NCI-H2227 (cell line): ENCODE data around the gene SDK1.

Source experiments
- DNase-seq: peaks from one replicate; lab custom pipeline; 2025; ENCODE audit not compliant: unreplicated experiment; lab: John Stamatoyannopoulos, UW

SDK1 gene

GRCh38 chr7:4030346-4030950 is 729.4 kb downstream of the SDK1 start:
- DNase-seq: no peak

DNA sequence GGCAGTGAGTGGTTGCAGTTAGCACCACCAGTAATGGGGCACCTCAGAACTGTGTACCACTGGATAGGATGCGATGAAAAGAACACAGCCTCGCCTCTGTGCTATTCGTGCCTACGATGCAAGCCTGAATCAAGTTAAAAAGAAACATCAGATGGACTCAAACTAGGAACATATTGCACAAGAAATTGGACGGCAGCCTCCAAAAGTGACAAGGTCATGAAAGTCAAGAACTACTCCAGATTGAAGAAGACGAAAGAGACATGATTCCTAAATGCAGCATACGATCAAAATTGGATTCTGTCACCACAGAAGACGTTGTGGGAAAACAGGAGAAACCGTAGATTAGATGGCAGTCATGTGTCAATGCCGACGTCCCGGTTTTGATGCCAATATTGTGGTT is 732.9 kb downstream of the SDK1 start:
- DNase-seq: no peak

GRCh38 chr7:4037308-4037707 is 736.3 kb downstream of the SDK1 start:
- no peak for DNase-seq

DNA sequence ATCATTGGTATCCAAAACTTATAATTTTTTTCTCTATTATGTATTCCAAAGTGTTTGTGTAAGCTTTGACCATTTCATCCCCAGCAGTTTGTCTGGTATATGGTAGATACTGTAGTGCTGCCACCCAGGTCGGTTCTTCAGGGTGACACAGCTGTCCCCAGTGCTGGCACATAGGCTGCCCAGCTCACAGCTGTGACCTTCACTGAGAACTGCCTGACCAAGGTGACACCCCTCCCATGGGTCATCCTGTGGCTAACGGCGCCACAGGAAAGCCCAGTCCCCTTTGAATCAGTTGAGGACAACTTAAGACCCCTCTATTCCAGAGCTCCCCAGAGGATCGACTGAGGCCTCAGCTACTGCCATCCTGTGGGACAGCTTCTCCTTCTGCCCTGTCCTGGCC is 736.8 kb downstream of the SDK1 start:
- no peak for DNase-seq

GRCh38 chr7:4040109-4040928 is 739.3 kb downstream of the SDK1 start:
- DNase-seq: no peak

- peak; percentile 25 for DNase-seq
Observed at GRCh38 chr7:4042402-4043045, 741.5 kb downstream of the SDK1 start.

- DNase-seq: no peak
Observed at GRCh38 chr7:4043988-4044387, 742.9 kb downstream of the SDK1 start.

DNA sequence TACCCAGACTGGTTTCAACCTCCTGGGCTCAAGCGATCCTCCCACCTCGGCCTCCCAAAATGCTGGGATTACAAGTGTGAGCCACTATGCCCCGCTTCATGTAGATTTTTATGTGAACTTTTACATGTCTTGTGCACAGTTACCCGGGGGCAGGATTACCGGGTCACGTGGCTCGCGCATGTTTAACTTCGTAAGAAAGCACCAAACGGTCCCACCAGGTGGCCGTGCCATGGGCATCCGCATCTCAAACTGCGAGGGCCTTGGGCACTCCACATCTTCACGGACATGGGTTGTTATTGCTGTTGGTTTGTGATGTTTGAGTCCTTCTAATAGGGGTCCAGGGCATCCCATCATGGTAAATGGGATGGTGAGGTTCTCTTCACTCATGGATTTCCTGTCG is 744.4 kb downstream of the SDK1 start:
- DNase-seq: no peak

GRCh38 chr7:4045975-4046374 is 744.9 kb downstream of the SDK1 start:
- DNase-seq: no peak

- no peak for DNase-seq
Observed at GRCh38 chr7:4048336-4048735, 747.3 kb downstream of the SDK1 start.

DNA sequence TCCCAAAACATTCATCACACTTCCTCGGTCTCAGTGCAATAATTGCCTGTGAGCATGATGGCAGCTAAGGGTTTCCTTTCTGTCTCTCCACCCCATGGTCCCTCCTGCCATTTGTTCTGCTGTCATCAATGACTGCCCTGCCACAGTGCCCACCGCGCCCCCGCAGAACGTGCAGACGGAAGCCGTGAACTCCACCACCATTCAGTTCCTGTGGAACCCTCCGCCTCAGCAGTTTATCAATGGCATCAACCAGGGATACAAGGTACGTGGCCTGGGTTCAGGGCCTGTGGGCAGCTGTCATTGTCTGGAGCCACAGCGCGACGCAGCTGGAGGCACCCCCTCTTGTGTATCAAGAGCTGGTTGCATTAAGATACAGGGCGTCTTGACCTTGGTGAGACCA is 748.1 kb downstream of the SDK1 start:
- no peak for DNase-seq

DNA sequence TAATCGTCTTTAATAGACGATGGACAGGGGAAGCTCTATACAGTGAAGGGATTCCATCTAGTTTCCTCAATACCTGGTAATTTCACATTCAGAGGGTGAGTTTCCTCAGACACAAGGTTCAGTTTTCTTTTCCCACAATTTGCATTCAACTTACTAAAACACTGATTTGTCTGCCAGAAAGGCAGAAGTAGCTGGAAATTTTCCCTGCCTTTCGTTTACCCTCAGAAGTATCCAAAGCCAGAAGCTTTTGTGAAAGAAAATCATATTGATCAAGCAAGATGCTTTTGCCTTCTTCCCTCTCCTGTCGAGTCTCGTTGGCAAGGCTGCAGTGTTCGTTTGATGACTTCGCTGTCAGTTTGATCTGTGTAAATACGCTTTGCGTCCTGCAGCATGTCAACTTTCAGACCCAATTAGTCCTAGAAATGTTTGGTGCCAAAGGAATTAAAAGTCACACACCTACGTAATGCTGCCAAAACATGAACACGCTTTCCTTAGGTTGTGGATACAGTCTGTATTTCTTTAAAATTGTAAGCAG is 749.1 kb downstream of the SDK1 start:
- DNase-seq: no peak

- no peak for DNase-seq
Observed at GRCh38 chr7:4051696-4052095, 750.6 kb downstream of the SDK1 start.

DNA sequence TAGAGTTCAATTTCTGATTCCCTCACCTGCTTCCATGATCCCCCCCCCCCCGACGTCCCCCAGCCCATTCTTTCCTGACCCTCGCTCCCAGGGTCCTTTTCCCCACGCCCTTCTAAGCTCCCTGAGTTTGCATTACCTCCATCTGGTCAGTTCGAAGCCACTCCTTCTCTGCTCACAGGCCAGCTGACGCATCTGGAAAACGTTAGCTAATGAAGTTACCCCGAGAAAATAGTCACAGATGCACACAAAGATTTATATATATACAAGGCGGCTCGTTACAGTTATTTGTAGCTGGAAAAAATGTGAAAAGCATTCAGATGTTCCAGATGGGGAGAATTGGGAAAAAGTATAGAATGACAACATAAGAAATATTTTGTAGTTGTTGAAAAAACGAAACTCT is 751.1 kb downstream of the SDK1 start:
- no peak for DNase-seq

DNA sequence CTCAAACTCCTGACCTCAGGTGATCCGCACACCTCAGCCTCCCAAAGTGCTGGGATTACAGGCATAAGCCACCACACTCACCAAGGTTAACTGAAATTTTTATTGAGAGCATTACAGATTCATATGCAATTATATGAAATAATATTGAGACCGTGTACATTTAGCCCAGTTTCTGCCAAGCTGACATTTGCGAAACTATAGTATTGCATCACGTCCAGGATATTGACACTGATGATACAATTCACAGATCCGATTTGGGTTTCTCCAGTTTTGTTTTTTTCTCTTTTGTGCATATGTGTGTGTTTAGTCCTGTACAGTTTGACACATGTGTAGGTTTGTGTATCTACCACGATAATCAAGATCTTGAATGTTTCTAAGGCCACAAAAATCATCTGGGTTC is 753.1 kb downstream of the SDK1 start:
- no peak for DNase-seq

- no peak for DNase-seq
Observed at GRCh38 chr7:4056552-4057288, 755.7 kb downstream of the SDK1 start.

GRCh38 chr7:4057289-4057616 is 756.2 kb downstream of the SDK1 start:
- DNase-seq: no peak

GRCh38 chr7:4058158-4058557 is 757.1 kb downstream of the SDK1 start:
- DNase-seq: no peak

DNA sequence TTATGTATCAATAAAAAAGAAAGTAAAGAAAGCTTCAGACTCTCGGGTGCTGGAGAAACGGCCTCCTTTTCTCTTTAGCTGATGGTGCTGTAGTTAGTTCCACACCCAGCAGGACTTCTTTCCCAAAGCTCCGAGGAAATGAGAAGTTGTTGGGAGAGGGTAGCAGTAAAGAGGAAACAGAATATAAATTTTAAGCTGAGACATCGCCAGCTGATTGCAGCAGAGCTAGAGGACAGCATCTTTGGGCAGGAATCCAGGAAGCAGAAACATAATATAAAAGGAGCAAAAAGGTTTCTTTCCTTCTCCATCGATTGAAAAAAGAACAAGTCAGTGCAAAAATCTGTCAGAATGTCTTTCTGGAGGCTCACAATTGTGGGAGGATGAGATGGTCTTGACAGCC is 764.1 kb downstream of the SDK1 start:
- DNase-seq: no peak

DNA sequence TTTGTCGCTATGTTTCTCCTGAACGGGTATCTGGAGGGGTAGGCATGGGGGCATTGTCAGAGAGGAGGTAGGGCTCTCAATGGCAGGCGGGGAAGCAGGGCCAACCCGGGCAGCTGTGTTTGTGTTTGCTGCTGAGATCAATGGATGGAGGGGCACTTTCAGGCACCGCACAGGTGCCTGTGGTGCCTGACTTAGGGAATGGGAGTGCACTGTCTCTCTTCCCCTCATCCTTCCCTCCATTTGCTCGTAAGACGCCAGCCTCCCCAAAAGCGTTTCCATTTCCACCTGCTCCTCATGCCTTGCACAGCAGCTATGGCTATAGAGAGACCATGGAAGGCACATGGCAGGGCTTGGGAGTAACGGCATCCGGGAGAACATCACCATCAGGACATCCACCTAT is 765.2 kb downstream of the SDK1 start:
- no peak for DNase-seq

DNA sequence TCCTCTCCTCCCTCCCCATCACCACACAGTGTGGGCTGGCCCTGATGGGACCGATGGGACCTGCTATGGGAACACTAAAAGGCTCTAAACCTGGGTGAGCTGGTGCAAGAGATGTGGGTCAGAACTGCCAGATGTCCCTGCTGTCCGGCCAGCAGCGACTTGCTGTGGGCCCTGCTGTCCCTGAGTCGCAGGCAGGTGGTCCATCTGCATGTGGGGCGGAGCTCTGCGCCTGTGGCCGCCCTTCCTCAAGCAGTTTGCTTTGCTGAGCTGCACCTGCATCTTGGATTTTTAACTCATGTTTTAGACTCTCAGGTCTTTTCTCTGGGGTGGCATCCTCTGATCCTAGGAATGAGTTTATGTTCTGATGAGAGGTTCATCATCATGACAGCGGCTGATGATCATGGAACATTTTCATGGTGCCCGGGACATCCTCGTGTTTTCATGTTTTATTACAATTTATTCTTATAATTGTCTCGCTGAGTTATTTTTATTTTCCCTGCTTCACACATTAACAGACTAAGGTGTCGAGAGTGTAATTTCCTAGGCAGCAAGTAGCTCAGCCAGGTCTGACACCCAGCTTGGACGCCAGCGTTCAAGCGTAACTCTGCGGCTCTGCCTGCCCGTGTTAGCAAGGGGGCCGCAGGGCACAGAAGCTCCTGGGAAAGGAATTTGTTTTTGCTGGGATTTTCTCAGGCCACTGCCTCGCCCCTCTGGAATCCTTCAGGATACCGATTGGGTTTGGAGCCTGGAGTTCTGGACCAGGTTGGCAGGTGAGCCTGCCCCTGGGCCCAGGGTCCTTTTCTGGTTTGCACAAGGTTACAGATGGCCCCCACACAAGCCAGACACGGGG is 765.8 kb downstream of the SDK1 start:
- DNase-seq: no peak
